Measurements from ENCODE around the gene ZC3H11A. TPM values are rescaled to one million over a fixed set of nuclear protein-coding genes. Genes with fewer than 3 reads are reported as not detected.

Gene ZC3H11A
- total RNA-seq, 4 donors from 2014 or later: 38.5 to 120 (median 99.0) TPM

DNA sequence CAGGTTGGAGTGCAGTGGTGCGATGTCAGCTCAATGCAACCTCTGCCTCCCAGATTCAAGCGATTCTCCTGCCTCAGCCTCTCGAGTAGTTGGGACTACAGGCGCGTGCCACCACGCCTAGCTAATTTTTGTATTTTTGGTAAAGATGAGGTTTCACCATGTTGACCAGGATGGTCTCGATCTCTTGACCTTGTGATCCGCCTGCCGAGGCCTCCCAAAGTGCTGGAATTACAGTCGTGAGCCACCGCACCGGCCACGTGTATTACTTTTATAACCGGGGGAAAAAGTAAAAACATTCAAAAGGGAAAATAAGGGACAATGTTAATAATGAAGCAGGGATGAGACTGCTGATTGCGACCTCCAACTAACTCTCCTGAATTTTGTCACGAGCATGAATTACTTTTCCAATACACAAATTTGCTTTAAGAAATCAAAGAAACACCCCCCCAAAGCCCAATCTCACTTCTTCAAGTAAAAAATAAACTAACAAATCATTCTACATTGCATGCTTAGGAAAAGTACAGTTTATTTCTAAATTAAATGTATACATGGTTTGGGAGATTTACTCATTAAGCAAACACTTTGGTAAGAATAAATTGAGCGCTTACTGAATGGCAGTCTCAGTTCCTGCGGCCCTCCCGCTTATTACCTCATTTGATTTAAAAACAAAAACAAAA lies 521 bp upstream of the ZC3H11A start:
- no peak for DNase-seq
- Histone ChIP-seq H3K36me3 (no peaks in the 10 kb centered on the region), H3K4me3 (peak overlapping the region in 3 of 4 donors; percentile 82 to 94 (median 92)), H3K27ac (peak overlapping the region; percentile 95 to 99 (median 97)), H3K9me3 (no peaks in the 10 kb centered on the region), H3K27me3 (no peaks in the 10 kb centered on the region), H3K4me1 (peaks cover 21 to 39% (median 29%) of the 10 kb centered on the region in 4 donors)
- intact Hi-C loops (cut with DNase I; ENCODE audit: low total_unique reads): loop anchor here (10.0 kb wide), 1 partner anchor 290 kb away; no protein-coding TSS in a partner anchor
- in situ Hi-C loops (cut with MboI; ENCODE audit: low pct_ligation_motif_present in 1 of 4, low pct_unique_long_range_greater_than_20kb in 1 of 4, low sequenced_read_pairs in 3 of 4): no loop called here
- TF ChIP-seq, protein P1, sequence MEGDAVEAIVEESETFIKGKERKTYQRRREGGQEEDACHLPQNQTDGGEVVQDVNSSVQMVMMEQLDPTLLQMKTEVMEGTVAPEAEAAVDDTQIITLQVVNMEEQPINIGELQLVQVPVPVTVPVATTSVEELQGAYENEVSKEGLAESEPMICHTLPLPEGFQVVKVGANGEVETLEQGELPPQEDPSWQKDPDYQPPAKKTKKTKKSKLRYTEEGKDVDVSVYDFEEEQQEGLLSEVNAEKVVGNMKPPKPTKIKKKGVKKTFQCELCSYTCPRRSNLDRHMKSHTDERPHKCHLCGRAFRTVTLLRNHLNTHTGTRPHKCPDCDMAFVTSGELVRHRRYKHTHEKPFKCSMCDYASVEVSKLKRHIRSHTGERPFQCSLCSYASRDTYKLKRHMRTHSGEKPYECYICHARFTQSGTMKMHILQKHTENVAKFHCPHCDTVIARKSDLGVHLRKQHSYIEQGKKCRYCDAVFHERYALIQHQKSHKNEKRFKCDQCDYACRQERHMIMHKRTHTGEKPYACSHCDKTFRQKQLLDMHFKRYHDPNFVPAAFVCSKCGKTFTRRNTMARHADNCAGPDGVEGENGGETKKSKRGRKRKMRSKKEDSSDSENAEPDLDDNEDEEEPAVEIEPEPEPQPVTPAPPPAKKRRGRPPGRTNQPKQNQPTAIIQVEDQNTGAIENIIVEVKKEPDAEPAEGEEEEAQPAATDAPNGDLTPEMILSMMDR (IDR thresholded peaks at IDR 0.05): no peak
- no peak for TF ChIP-seq POLR2AphosphoS5 (IDR thresholded peaks at IDR 0.05)
- TF ChIP-seq POLR2A (IDR thresholded peaks at IDR 0.05): no peak
- no peak for TF ChIP-seq EP300 (IDR thresholded peaks at IDR 0.05; ENCODE audit: low read depth)
- WGBS, 2 donors (ENCODE audit: low coverage in 1 of 2): 57 to 74% methylated on average over 10 to 19 of the region's 19 CpGs

DNA sequence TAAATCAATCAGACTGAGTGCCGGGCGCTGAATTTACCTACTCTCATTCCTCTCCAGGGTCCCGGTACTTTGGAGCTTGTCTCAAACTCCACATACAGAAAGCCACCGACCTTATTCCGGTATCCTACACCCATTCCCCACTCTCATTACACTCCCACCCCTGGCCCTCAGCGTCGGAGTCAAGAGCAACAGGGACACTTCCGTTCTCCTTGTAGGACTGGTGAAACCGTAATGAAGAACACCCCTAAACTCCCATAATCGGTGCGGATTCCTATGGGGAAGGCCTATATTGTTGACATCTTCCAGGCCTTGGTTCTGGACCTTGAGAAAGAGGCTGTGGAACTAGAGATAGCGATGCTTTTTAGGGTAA lies 798 bp downstream of the ZC3H11A start:
- in situ Hi-C loops (cut with MboI; ENCODE audit: low pct_ligation_motif_present in 1 of 4, low pct_unique_long_range_greater_than_20kb in 1 of 4, low sequenced_read_pairs in 3 of 4): no loop called here
- H3K36me3 ChIP-seq: no peaks in the 10 kb centered on the region
- TF ChIP-seq, protein P1 (IDR thresholded peaks at IDR 0.05): no peak
- TF ChIP-seq POLR2AphosphoS5 (IDR thresholded peaks at IDR 0.05): no peak
- no peak for TF ChIP-seq POLR2A (IDR thresholded peaks at IDR 0.05)
- no peak for TF ChIP-seq EP300 (IDR thresholded peaks at IDR 0.05; ENCODE audit: low read depth)
- H3K4me1 ChIP-seq: peaks cover 26 to 52% (median 36%) of the 10 kb centered on the region in 4 donors
- peak; percentile 36 for DNase-seq
- 0% methylated on average over 1 to 12 of the region's 12 CpGs for WGBS, 2 donors (ENCODE audit: low coverage in 1 of 2)
- peak overlapping the region; percentile 75 to 94 (median 87) for H3K4me3 ChIP-seq
- no peaks in the 10 kb centered on the region for H3K9me3 ChIP-seq
- intact Hi-C loops (cut with DNase I; ENCODE audit: low total_unique reads): loop anchor here (10.0 kb wide), 1 partner anchor 291 kb away; no protein-coding TSS in a partner anchor
- H3K27ac ChIP-seq: peak overlapping the region; percentile 95 to 99 (median 97)
- no peaks in the 10 kb centered on the region for H3K27me3 ChIP-seq

DNA sequence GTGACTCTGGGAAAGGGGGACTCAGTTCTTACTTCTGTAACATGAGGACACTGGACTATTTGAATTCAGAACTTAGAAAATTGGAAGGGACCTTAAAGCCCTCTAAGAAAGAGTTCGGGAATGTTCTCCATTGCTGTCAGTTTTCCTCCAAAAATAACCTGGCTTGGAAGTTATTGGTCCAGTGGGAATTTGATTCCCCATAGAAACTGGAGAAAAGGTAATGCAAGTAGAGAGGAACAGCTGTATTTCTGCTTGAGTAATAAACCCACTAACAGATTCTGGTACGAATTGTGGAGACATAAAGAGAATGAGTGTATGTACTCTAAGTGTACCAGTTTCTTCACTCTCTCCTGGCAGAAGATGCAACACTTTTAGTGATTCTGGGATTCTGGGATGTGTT lies 1.8 kb downstream of the ZC3H11A start:
- intact Hi-C loops (cut with DNase I; ENCODE audit: low total_unique reads) (loop anchor here (10.0 kb wide), 1 partner anchor 292 kb away; no protein-coding TSS in a partner anchor), in situ Hi-C loops (cut with MboI; ENCODE audit: low pct_ligation_motif_present in 1 of 4, low pct_unique_long_range_greater_than_20kb in 1 of 4, low sequenced_read_pairs in 3 of 4) (no loop called here)
- TF ChIP-seq POLR2A (IDR thresholded peaks at IDR 0.05): no peak
- TF ChIP-seq EP300 (IDR thresholded peaks at IDR 0.05; ENCODE audit: low read depth): no peak
- TF ChIP-seq, protein P1 (IDR thresholded peaks at IDR 0.05): no peak
- no peak for TF ChIP-seq POLR2AphosphoS5 (IDR thresholded peaks at IDR 0.05)
- 74 to 75% methylated on average over 1 to 2 of the region's 2 CpGs for WGBS, 2 donors (ENCODE audit: low coverage in 1 of 2)
- Histone ChIP-seq H3K27ac (peak overlapping the region; percentile 95 to 99 (median 97)), H3K27me3 (no peaks in the 10 kb centered on the region), H3K4me1 (peaks cover 30 to 62% (median 40%) of the 10 kb centered on the region in 4 donors), H3K4me3 (peak overlapping the region in 2 of 4 donors; percentile 82 to 92), H3K9me3 (no peaks in the 10 kb centered on the region), H3K36me3 (no peaks in the 10 kb centered on the region)
- DNase-seq: no peak

DNA sequence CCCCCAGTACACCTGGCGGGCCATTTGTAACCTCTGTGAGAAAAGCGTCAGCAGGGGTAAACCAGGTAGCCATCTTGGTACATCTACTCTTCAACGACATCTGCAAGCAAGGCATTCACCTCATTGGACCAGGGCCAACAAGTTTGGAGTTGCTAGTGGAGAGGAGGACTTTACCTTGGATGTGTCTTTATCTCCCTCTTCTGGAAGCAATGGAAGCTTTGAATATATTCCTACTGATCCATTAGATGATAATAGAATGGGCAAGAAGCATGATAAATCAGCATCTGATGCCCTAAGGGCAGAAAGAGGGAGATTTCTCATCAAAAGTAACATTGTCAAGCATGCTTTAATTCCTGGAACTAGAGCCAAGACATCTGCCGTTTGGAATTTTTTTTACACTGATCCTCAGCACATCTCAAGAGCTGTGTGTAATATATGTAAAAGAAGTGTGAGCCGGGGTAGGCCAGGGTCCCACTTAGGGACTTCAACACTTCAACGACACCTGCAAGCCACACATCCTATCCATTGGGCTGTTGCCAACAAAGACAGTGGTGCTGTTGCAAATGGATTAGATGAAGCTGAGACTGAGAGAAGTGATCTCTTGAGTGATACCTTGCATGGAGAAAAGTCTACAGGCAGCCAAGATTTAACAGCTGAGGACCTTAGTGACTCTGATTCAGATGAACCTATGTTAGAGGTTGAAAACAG lies 2.7 kb downstream of the ZC3H11A start:
- peak; percentile 19 for DNase-seq
- Histone ChIP-seq H3K4me3 (no peak overlapping the region), H3K4me1 (peaks cover 30 to 66% (median 40%) of the 10 kb centered on the region in 4 donors), H3K36me3 (no peaks in the 10 kb centered on the region), H3K27ac (no peak overlapping the region), H3K27me3 (no peaks in the 10 kb centered on the region), H3K9me3 (no peaks in the 10 kb centered on the region)
- 33 to 75% methylated on average over 1 to 6 of the region's 6 CpGs for WGBS, 2 donors (ENCODE audit: low coverage in 1 of 2)
- no peak for TF ChIP-seq POLR2AphosphoS5 (IDR thresholded peaks at IDR 0.05)
- TF ChIP-seq, protein P1 (IDR thresholded peaks at IDR 0.05): no peak
- no peak for TF ChIP-seq POLR2A (IDR thresholded peaks at IDR 0.05)
- TF ChIP-seq EP300 (IDR thresholded peaks at IDR 0.05; ENCODE audit: low read depth): no peak
- in situ Hi-C loops (cut with MboI; ENCODE audit: low pct_ligation_motif_present in 1 of 4, low pct_unique_long_range_greater_than_20kb in 1 of 4, low sequenced_read_pairs in 3 of 4) (no loop called here), intact Hi-C loops (cut with DNase I; ENCODE audit: low total_unique reads) (loop anchor here (10.0 kb wide), 1 partner anchor 293 kb away; no protein-coding TSS in a partner anchor)

All from transverse colon (tissue), 4 donors.